HepG2 (cell line): ENCODE data around the gene CNRIP1. TPM values are rescaled to one million over a fixed set of nuclear protein-coding genes. Genes with fewer than 3 reads are reported as not detected.

Source experiments
- ATAC-seq: fragments of 200-7000 bp; cut with Tn5 transposase; 3 replicates; pipeline ENCODE4 v1.9.1; 2020; ENCODE audit warnings: mild to moderate bottlenecking, moderate library complexity
- BruUV-seq: library from RNA; stranded (reverse); fragments of 400-500 nt; replicated peaks from 2 replicates; lab custom pipeline; 2021; lab: Mats Ljungman, UMichigan
- CTCF ChIA-PET: fragments of 300-600 bp; formaldehyde crosslinking; extraction: SDS; loops from one replicate; lab custom pipeline; 2021; ENCODE audit warnings: low total read pairs, inconsistent platforms, low intra/inter-chr PET ratio; lab: Yijun Ruan, JAX
- POLR2A ChIA-PET: fragments of 350-600 bp; sonication (Branson Sonifier 250); formaldehyde crosslinking; loops from one replicate; lab custom pipeline; 2020; ENCODE audit warnings: antibody characterized with exemption, inconsistent platforms; lab: Yijun Ruan, JAX
- DNase-seq: peaks from one replicate; pipeline ENCODE4 v3.0.0-alpha.2; 2015; ENCODE audit warnings: low spot score
- FAIRE-seq: peaks from 3 replicates; lab custom pipeline; 2011; peaks lifted over from hg19 to GRCh38; lab: Jason Lieb, UNC
- H2AFZ ChIP-seq: one replicate; pipeline ENCODE4 v1.6.1; 2011; ENCODE audit warnings: low read length, inconsistent platforms
- H3K27ac ChIP-seq: fragments of 300-600 bp; 3 replicates; pipeline ENCODE4 v1.8.0; 2011; ENCODE audit warnings: mixed run types, mild to moderate bottlenecking, mixed read lengths, low read length, inconsistent platforms; ENCODE audit not compliant: insufficient read depth; ENCODE audit errors: extremely low read length
- H3K27me3 ChIP-seq, 2 experiments: fragments of 200-600 bp in 1 of 2; 2 replicates in 1 of 2; 3 replicates in 1 of 2; pipeline versions ENCODE4 v1.6.0 to v1.8.0; 2011; ENCODE audit warnings: low read length in 2 of 2, mild to moderate bottlenecking in 2 of 2, moderate library complexity in 2 of 2, inconsistent platforms in 1 of 2; ENCODE audit not compliant: insufficient read depth in 2 of 2, control insufficient read depth in 1 of 2
- H3K36me3 ChIP-seq, 2 experiments: fragments of 200-600 bp in 1 of 2; replicated peaks in 1 of 2; 2 replicates in 1 of 2; 3 replicates in 1 of 2; pipeline versions ENCODE4 v1.5.1 to v1.8.0; 2011; ENCODE audit warnings: low read length in 2 of 2, inconsistent platforms in 1 of 2; ENCODE audit not compliant: insufficient read depth in 2 of 2, control insufficient read depth in 1 of 2
- H3K4me1 ChIP-seq: 2 replicates; pipeline ENCODE4 v1.5.1; 2012; ENCODE audit warnings: low read length, inconsistent platforms; ENCODE audit not compliant: insufficient read depth
- H3K4me2 ChIP-seq: 2 replicates; pipeline ENCODE4 v1.6.0; 2011; ENCODE audit warnings: low read depth, low read length, inconsistent platforms
- H3K4me3 ChIP-seq, 3 experiments: fragments of 200-600 bp in 1 of 3; sonication (generic), shearing (Covaris generic) in 1 of 3; replicated peaks in 1 of 3; 2 replicates each; pipeline ENCODE4 v1.5.1; 2011 to 2016; ENCODE audit warnings: low read length in 3 of 3, inconsistent platforms in 2 of 3, low read depth in 2 of 3, mild to moderate bottlenecking in 2 of 3, control low read depth in 1 of 3, mixed read lengths in 1 of 3; ENCODE audit not compliant: insufficient read depth in 1 of 3
- H3K79me2 ChIP-seq: one replicate; pipeline ENCODE4 v1.6.1; 2011; ENCODE audit warnings: low read length, inconsistent platforms; ENCODE audit not compliant: insufficient read depth
- H3K9ac ChIP-seq: 2 replicates; pipeline ENCODE4 v1.6.0; 2011; ENCODE audit warnings: mild to moderate bottlenecking, low read depth, low read length, inconsistent platforms; ENCODE audit not compliant: insufficient read depth
- H3K9me3 ChIP-seq: 2 replicates; pipeline ENCODE4 v1.5.1; 2012; ENCODE audit warnings: mild to moderate bottlenecking, low read length
- H4K20me1 ChIP-seq: 2 replicates; pipeline ENCODE4 v1.6.0; 2011; ENCODE audit warnings: inconsistent platforms, mild to moderate bottlenecking, low read length, moderate library complexity; ENCODE audit not compliant: insufficient read depth
- EHMT2 ChIP-seq: fragments of 200-600 bp; sonication (generic); IDR thresholded peaks from 2 replicates; pipeline ENCODE4 v1.7.0; 2017; ENCODE audit warnings: antibody characterized with exemption, low read depth, low read length, borderline replicate concordance
- MIER2 ChIP-seq: IDR thresholded peaks from 2 replicates; pipeline ENCODE4 v1.6.1; 2016; ENCODE audit warnings: missing biosample characterization, missing genetic modification reagents
- NFATC3 ChIP-seq: sonication (generic); formaldehyde crosslinking; IDR thresholded peaks from 2 replicates; pipeline ENCODE4 v1.5.1; 2020; ENCODE audit warnings: mild to moderate bottlenecking, missing genetic modification reagents
- REST ChIP-seq, 2 experiments: IDR thresholded peaks; 2 replicates each; pipeline ENCODE4 v1.6.1; 2011 to 2012; ENCODE audit warnings: low read length in 2 of 2, borderline replicate concordance in 1 of 2, low read depth in 1 of 2, mild to moderate bottlenecking in 1 of 2, moderate library complexity in 1 of 2
- WGBS: methylation state at CpG from one replicate; pipeline ENCODE4 v1.1.6; 2017; ENCODE audit warnings: low lambda C conversion rate; 5-methylcytosine and 5-hydroxymethylcytosine counted together
- in situ Hi-C: cut with HindIII; loops from 2 replicates; pipeline ENCODE4 v1.10.0; 2017; ENCODE audit warnings: low pct_unique_long_range_greater_than_20kb; ENCODE audit not compliant: extremely low pct_ligation_motif_present
- intact Hi-C: fragments of 100-400 bp; cut with micrococcal nuclease; formaldehyde crosslinking; loops from one replicate; pipeline ENCODE4 v1.10.0; 2022; ENCODE audit not compliant: unreplicated experiment
- polyA plus RNA-seq, 8 experiments: library from polyadenylated mRNA; depleted of rRNA in 3 of 8; stranded (reverse) in 7 of 8; unstranded in 1 of 8; fragments of >200 nt; fragmentation: Illumina TruSeq in 4 of 8; extraction: Trizol in 4 of 8; gene quantifications; 2 replicates each; pipeline versions ENCODE4 v1.2.1 to v1.2.3, GENCODE V29; 2011 to 2016; ENCODE audit warnings: low read depth in 4 of 8, missing spikeins in 1 of 8, mixed read lengths in 1 of 8; ENCODE audit not compliant: insufficient read depth in 1 of 8
- total RNA-seq, 5 experiments: library from RNA; depleted of rRNA; stranded (reverse); fragments of >200 nt; fragmentation: Illumina TruSeq; extraction: Trizol; gene quantifications; 2 replicates each; pipeline ENCODE4 v1.2.3, GENCODE V29; 2016; ENCODE audit warnings: low read depth in 1 of 5

CNRIP1 gene
- total and polyA plus RNA-seq, 2 of the 13 experiments (the other 11 are each of a cell fraction or from before 2014, with no cell fraction given): not detected

GRCh38 chr2:68320118-68320641 lies 431 bp upstream of the CNRIP1 start:
- Histone ChIP-seq H3K4me1 (no peaks in the 10 kb centered on the region; the same call in 1 of the 2 replicates), H3K79me2 (no peaks in the 10 kb centered on the region), H2AFZ (no peak overlapping the region), H3K4me3 (0 out of 6 replicates have a peak overlapping the region, but pooled peaks of 1 of the 3 experiments have one; percentile 53), H3K27ac (no peak overlapping the region), H3K9ac (no peak overlapping the region), H3K9me3 (no peaks in the 10 kb centered on the region), H3K27me3 (peaks cover 9 to 39% of the 10 kb centered on the region in 2 experiments), H3K36me3 (no peaks in the 10 kb centered on the region), H3K4me2 (peak overlapping the region; percentile 65), H4K20me1 (no peaks in the 10 kb centered on the region; the same call in 1 of the 2 replicates)
- TF ChIP-seq MIER2 (peak; percentile 92), NFATC3 (CRISPR knock-in tag) (no peak), REST (IDR thresholded peaks at IDR 0.05; ENCODE audit: borderline replicate concordance in 1 of 2, low read depth in 1 of 2, low read length in 2 of 2) (peak; percentile 60 to 93), EHMT2 (peak; percentile 19; the same call in 1 of the 2 replicates)
- WGBS: 22% methylated on average over 11 of the region's 11 CpGs
- intact Hi-C loops: no loop called here
- ChIA-PET CTCF (no interaction called here), POLR2A (no interaction called here)
- no TSS peak for BruUV-seq
- in situ Hi-C loops: no loop called here
- FAIRE-seq: no peak
- DNase-seq: no peak
- ATAC-seq: peak; percentile 39; the same call in 1 of the 3 replicates
